GM18909 (cell line): ENCODE data around the gene NPM1.
A peak's percentile ranks its signal among the peaks of the same experiment; 100 is the strongest.
"Not testable (repeated sequence)": the region's sequence is repeated elsewhere in the genome, so short reads cannot be mapped to it uniquely, and the experiment has no call there.

Source experiments
- ATAC-seq: cut with Tn5 transposase; IDR thresholded peaks from one replicate; pipeline ENCODE4 v1.9.1; 2021; ENCODE audit warnings: mild to moderate bottlenecking; ENCODE audit not compliant: unreplicated experiment, poor library complexity

NPM1 gene

DNA sequence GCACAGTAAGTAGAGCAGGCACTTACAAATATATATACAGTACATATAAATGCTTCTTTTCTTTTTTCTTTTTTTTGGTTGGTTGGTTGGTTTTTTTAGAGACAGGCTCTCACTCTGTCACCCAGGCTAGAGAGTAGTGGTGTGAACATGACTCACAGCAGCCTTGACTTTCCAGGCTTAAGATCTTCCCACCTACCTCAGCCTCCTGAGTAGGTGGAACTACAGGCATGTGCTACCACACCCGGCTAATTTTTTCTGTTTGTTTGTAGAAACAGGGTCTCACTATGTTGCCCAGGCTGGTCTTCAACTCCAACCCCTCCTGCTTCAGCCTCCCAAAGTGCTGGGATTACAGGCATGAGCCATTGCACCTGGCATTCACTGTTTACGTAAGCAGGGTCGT, 2.6 kb upstream of the NPM1 start:
- ATAC-seq, result not testable (repeated sequence)

- no peak for ATAC-seq
These were observed 1.5 kb upstream of the NPM1 start for GRCh38 chr5:171386006-171386671.

GRCh38 chr5:171386861-171387344, 746 bp upstream of the NPM1 start:
- no peak for ATAC-seq

- ATAC-seq, result peak; percentile 43
These were observed 544 bp downstream of the NPM1 start for GRCh38 chr5:171387970-171388815.

GRCh38 chr5:171388816-171389168, 1.1 kb downstream of the NPM1 start:
- no peak for ATAC-seq

DNA sequence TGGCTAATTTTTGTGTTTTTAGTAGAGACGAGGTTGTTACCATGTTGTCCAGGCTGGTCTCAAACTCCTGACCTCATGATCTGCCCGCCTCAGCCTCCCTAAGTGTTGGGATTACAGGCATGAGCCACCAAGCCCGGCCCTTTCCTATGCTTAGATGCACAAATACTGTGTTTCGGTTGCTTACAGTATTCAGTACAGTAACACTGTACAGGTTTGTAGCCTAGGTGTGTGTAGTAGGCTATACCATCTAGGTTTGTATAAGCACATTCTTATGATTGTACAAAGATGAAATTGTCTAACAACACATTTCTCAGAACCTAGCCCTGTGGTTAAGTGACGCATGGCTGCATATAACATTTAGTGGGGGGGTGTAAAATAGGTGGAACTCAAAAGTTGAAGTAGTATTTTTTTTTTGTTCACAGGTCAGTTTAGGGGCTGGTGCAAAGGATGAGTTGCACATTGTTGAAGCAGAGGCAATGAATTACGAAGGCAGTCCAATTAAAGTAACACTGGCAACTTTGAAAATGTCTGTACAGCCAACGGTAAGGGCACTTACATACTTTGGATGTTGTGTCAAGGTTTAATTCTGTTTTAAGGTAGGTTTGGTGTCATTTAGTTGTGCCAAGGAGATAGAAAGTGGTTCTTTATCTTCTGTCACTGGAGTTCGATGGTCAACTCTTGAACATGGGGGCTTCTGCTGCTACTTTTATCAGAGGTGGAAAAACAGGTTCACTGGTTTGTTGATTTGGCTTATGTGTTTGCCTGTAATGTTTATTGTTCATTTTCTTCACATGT, 3.4 kb downstream of the NPM1 start:
- ATAC-seq, result no peak

GRCh38 chr5:171391996-171392577, 4.4 kb downstream of the NPM1 start:
- ATAC-seq, result no peak

GRCh38 chr5:171392585-171393159, 5.0 kb downstream of the NPM1 start:
- no peak for ATAC-seq

DNA sequence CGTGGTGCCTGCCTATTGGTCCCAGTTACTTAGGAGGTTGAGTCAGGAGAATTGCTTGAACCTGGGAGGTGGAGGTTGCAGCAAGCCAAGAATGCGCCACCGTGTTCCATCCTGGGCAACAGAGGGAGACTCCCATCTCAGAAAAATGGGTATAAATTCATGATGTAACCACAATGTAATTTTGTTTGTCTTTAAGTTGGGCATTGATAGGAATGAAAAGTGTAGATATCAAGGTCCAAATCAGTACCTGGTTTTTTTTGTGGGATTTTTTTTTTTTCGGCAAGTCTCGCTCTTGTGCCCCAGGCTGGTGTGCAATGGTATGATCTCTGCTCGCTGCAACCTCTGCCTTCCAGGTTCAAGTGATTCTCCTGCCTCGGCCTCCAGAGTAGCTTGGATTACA, 7.4 kb downstream of the NPM1 start:
- ATAC-seq, result no peak

DNA sequence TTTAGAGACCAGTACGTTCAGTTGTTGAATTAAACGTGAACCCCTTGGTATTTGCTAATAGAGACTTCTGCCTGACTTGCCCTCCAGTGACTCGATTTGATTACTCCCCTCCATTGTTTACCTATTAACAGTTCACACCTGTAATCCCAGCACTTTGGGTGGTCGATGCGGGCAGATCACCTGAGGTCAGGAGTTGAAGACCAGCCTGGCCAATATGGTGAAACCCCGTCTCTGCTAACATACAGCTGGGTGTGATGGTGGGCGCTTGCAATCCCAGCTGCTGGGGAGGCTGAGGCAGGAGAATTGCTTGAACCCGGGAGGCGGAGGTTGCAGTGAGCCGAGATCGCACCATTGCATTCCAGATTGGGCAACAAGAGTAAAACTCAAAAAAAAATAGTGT, 8.9 kb downstream of the NPM1 start:
- ATAC-seq, result not testable (repeated sequence)

- ATAC-seq, result no peak
These were observed 9.5 kb downstream of the NPM1 start for GRCh38 chr5:171397190-171397589.

DNA sequence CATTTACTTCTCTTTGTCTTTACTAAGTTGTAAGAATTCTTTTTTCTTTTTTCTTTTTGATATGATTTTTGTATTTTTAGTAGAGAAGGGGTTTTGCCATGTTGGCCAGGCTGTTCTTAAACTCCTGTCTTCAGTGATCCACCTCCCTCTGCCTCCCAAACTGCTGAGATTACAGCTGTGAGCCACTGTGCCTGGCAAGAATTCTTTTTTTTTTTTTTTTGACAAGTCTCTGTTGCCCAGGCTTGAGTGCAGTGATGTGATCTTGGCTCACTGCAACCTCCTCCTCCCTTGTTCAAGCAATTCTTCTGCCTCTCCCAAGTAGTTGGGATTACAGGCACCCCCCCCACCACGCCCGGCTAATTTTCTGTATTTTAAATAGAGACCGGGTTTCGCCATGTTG, 9.9 kb downstream of the NPM1 start:
- no peak for ATAC-seq

GRCh38 chr5:171398660-171399059, 11.0 kb downstream of the NPM1 start:
- ATAC-seq, result not testable (repeated sequence)

DNA sequence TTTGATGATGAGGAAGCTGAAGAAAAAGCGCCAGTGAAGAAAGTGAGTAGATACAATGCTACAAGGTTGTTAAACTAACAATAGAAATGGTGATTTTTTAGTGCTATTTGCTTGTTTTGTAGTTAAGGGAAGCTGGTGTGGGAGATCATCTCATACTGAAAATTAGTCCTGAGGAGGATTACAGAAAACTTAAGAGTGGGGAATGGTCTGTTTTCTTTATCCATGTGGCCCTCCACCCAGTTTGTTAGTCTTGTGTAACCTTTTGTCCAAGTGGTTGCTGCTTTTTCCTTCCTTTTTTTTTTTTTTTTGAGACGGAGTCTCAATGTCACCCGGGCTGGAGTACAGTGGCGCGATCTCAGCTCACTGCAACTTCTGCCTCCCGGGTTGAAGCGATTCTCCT, 12.5 kb downstream of the NPM1 start:
- ATAC-seq, result no peak

DNA sequence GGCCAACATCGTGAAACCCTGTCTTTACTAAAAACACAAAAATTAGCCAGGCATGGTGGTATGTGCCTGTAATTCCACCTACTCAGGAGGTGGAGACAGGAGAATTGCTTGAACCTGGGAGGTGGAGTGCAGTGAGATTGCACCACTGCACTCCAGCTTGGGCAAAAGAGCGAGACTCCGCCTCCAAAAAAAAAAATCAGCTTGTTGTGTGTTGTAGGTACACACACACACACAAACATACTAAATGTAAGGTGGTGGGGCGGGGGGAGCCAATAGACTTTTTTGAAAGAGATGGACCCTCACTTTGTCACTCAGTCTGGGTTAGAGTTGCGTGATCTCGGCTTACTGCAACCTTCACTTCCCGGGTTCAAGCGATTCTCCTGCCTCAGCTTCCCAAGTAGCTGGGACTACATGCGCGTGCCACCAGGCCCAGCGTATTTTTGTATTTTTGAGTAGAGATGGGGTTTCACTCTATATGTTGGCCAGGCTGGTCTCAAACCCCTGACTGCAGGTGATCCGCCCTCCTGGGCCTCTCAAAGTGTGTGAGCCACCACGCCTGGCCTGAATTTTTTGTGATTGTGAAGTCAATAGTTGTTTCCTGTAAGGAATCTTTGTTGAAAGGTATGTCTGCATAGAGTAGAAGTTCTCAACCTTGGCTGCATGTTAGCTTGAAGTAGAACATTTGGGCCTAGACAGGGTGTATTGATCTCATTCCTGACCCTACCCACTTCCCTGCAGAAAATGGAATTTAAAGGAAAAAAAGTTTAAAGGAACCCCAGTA, 13.7 kb downstream of the NPM1 start:
- no peak for ATAC-seq

GRCh38 chr5:171402751-171403150, 15.1 kb downstream of the NPM1 start:
- ATAC-seq, result not testable (repeated sequence)

DNA sequence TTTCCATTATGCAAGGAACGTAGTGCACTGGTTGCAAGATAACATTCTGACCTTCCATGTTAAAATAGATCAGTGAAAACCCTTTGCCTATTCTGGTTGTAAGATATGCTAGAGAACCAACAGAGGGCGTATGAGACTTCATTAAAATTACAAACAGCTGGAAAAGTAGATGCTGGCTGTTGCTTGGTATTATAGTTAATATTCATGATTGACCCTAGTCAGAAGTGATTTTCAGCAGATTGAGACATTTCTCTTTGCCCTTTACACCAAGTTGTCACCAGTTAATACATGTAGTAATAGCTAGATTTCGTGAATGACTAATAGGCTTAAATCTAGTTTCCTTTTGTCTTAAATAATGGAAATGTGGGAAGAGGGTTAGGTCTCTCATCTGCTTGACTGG, 18.0 kb downstream of the NPM1 start:
- no peak for ATAC-seq

DNA sequence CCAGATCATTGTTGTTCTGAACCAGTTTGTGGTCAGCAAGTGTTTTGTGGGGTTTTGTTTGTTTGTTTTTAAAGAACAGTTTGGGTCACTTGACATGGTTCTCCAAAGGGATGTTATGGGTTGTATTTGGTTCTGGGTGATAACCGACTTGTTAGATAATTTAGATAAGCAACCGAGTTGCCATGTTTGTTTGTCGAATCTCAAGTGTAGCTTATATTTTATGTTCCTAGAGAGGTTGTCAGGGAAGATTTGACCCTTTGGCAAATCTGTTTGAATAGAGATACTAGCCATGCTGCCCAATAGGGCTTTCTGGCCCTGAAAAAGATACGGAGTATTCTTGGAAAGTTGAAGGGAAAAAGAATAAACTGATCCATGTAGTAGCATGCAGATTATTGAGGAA, 19.6 kb downstream of the NPM1 start:
- no peak for ATAC-seq
